HepG2 (cell line): ENCODE data around the gene NAV2. TPM values are rescaled to one million over a fixed set of nuclear protein-coding genes. Genes with fewer than 3 reads are reported as not detected.

Source experiments
- ATAD3A ChIP-seq: sonication (generic); formaldehyde crosslinking; IDR thresholded peaks from 2 replicates; pipeline ENCODE4 v1.4.0; 2020; ENCODE audit warnings: missing genetic modification reagents
- CEBPG ChIP-seq: IDR thresholded peaks from 2 replicates; pipeline ENCODE4 v1.6.1; 2016
- EEA1 ChIP-seq: sonication (generic); formaldehyde crosslinking; IDR thresholded peaks from 2 replicates; pipeline ENCODE4 v1.5.1; 2020; ENCODE audit warnings: mild to moderate bottlenecking, missing genetic modification reagents, borderline replicate concordance
- FOXA3 ChIP-seq: IDR thresholded peaks from 2 replicates; pipeline ENCODE4 v1.6.1; 2016; ENCODE audit warnings: missing genetic modification reagents, missing compliant biosample characterization
- GATAD2A ChIP-seq: IDR thresholded peaks from 2 replicates; pipeline ENCODE4 v1.6.1; 2016
- HMG20A ChIP-seq: IDR thresholded peaks from 2 replicates; pipeline ENCODE4 v1.6.1; 2016; ENCODE audit warnings: borderline replicate concordance
- IRF2 ChIP-seq: IDR thresholded peaks from 2 replicates; pipeline ENCODE4 v1.6.1; 2018; ENCODE audit warnings: missing genetic modification reagents, missing compliant biosample characterization
- ISL2 ChIP-seq: sonication (generic); formaldehyde crosslinking; IDR thresholded peaks from 2 replicates; pipeline ENCODE4 v1.5.0; 2020; ENCODE audit warnings: missing genetic modification reagents
- KAT7 ChIP-seq: IDR thresholded peaks from 2 replicates; pipeline ENCODE4 v1.6.1; 2018; ENCODE audit warnings: borderline replicate concordance, missing compliant biosample characterization
- NCOA2 ChIP-seq: sonication (generic); formaldehyde crosslinking; IDR thresholded peaks from 2 replicates; pipeline ENCODE4 v1.8.0; 2022; ENCODE audit warnings: inconsistent platforms
- NFKBIZ ChIP-seq: IDR thresholded peaks from 2 replicates; pipeline ENCODE4 v1.6.1; 2018; ENCODE audit warnings: missing genetic modification reagents, missing compliant biosample characterization
- PHF21A ChIP-seq: sonication (generic); formaldehyde crosslinking; IDR thresholded peaks from 2 replicates; pipeline ENCODE4 v1.5.0; 2020; ENCODE audit warnings: mild to moderate bottlenecking, missing genetic modification reagents
- PITX1 ChIP-seq: sonication (generic); formaldehyde crosslinking; IDR thresholded peaks from 2 replicates; pipeline ENCODE4 v1.5.1; 2020; ENCODE audit warnings: mild to moderate bottlenecking, missing genetic modification reagents
- PPARG ChIP-seq: conservative IDR thresholded peaks from 2 replicates; pipeline ENCODE4 v1.6.1; 2016; ENCODE audit warnings: missing biosample characterization, missing genetic modification reagents
- SAP130 ChIP-seq: IDR thresholded peaks from 2 replicates; pipeline ENCODE4 v1.6.1; 2016; ENCODE audit warnings: low read depth
- THAP11 ChIP-seq: IDR thresholded peaks from 2 replicates; pipeline ENCODE4 v1.6.1; 2016; ENCODE audit warnings: missing biosample characterization, missing genetic modification reagents
- ZBTB8A ChIP-seq: sonication (generic); formaldehyde crosslinking; IDR thresholded peaks from 2 replicates; pipeline ENCODE4 v1.4.0; 2020; ENCODE audit warnings: mild to moderate bottlenecking, low read depth, missing genetic modification reagents, borderline replicate concordance
- ZNF143 ChIP-seq: sonication (generic); formaldehyde crosslinking; IDR thresholded peaks from 2 replicates; pipeline ENCODE4 v1.4.0; 2020; ENCODE audit warnings: missing genetic modification reagents
- ZNF496 ChIP-seq: sonication (generic); formaldehyde crosslinking; IDR thresholded peaks from 2 replicates; pipeline ENCODE4 v1.8.1; 2023; ENCODE audit warnings: mild to moderate bottlenecking, moderate library complexity, missing genetic modification reagents; ENCODE audit not compliant: insufficient replicate concordance
- ZNF562 ChIP-seq: sonication (generic); formaldehyde crosslinking; IDR thresholded peaks from 2 replicates; pipeline ENCODE4 v1.8.0; 2022; ENCODE audit warnings: missing genetic modification reagents, borderline replicate concordance
- polyA plus RNA-seq, 8 experiments: library from polyadenylated mRNA; depleted of rRNA in 3 of 8; stranded (reverse) in 7 of 8; unstranded in 1 of 8; fragments of >200 nt; fragmentation: Illumina TruSeq in 4 of 8; extraction: Trizol in 4 of 8; gene quantifications; 2 replicates each; pipeline versions ENCODE4 v1.2.1 to v1.2.3, GENCODE V29; 2011 to 2016; ENCODE audit warnings: low read depth in 4 of 8, missing spikeins in 1 of 8, mixed read lengths in 1 of 8; ENCODE audit not compliant: insufficient read depth in 1 of 8
- total RNA-seq, 5 experiments: library from RNA; depleted of rRNA; stranded (reverse); fragments of >200 nt; fragmentation: Illumina TruSeq; extraction: Trizol; gene quantifications; 2 replicates each; pipeline ENCODE4 v1.2.3, GENCODE V29; 2016; ENCODE audit warnings: low read depth in 1 of 5
- TF ChIP-seq, protein P1 (sequence below): sonication (generic); formaldehyde crosslinking; IDR thresholded peaks from 2 replicates; pipeline ENCODE4 v1.4.0; 2020; ENCODE audit warnings: missing genetic modification reagents, borderline replicate concordance
- TF ChIP-seq, protein P2 (sequence below): IDR thresholded peaks from 2 replicates; pipeline ENCODE4 v1.4.0; 2020; ENCODE audit warnings: mild to moderate bottlenecking, missing genetic modification reagents
- TF ChIP-seq, protein P3 (sequence below): sonication (generic); formaldehyde crosslinking; IDR thresholded peaks from 2 replicates; pipeline ENCODE4 v1.9.0; 2021; ENCODE audit warnings: missing genetic modification reagents, borderline replicate concordance
- TF ChIP-seq, protein P4 (sequence below): sonication (generic); formaldehyde crosslinking; IDR thresholded peaks from 2 replicates; pipeline ENCODE4 v1.9.0; 2021; ENCODE audit warnings: missing genetic modification reagents, borderline replicate concordance

Gene NAV2
- total and polyA plus RNA-seq, 2 of the 13 experiments (the other 11 are each of a cell fraction or from before 2014, with no cell fraction given) = 9.3 to 34.6 TPM

DNA sequence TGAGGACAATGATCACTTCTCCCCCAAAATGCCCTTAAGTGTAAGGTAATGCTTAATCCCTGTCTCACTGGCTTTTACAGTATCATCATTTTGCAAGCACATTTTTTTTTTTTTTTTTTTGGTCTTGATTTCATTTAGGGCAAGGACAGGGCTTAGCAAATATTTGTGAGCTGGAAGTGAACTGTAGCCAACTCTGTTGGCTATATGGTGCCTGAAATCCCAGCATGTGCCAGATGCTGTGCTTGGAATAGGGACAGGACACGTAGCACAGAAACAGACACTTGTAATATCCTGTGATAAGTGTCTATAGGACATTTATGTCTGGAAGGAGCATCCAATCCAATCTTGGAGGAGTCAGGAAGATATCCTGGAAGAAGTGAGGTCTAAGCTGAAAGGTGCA lies 198.3 kb downstream of the NAV2 start (continued):
- TF ChIP-seq, protein P1, sequence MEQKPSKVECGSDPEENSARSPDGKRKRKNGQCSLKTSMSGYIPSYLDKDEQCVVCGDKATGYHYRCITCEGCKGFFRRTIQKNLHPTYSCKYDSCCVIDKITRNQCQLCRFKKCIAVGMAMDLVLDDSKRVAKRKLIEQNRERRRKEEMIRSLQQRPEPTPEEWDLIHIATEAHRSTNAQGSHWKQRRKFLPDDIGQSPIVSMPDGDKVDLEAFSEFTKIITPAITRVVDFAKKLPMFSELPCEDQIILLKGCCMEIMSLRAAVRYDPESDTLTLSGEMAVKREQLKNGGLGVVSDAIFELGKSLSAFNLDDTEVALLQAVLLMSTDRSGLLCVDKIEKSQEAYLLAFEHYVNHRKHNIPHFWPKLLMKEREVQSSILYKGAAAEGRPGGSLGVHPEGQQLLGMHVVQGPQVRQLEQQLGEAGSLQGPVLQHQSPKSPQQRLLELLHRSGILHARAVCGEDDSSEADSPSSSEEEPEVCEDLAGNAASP (CRISPR knock-in tag) = peak; percentile 27; the same call in 1 of the 2 replicates
- TF ChIP-seq, protein P2, sequence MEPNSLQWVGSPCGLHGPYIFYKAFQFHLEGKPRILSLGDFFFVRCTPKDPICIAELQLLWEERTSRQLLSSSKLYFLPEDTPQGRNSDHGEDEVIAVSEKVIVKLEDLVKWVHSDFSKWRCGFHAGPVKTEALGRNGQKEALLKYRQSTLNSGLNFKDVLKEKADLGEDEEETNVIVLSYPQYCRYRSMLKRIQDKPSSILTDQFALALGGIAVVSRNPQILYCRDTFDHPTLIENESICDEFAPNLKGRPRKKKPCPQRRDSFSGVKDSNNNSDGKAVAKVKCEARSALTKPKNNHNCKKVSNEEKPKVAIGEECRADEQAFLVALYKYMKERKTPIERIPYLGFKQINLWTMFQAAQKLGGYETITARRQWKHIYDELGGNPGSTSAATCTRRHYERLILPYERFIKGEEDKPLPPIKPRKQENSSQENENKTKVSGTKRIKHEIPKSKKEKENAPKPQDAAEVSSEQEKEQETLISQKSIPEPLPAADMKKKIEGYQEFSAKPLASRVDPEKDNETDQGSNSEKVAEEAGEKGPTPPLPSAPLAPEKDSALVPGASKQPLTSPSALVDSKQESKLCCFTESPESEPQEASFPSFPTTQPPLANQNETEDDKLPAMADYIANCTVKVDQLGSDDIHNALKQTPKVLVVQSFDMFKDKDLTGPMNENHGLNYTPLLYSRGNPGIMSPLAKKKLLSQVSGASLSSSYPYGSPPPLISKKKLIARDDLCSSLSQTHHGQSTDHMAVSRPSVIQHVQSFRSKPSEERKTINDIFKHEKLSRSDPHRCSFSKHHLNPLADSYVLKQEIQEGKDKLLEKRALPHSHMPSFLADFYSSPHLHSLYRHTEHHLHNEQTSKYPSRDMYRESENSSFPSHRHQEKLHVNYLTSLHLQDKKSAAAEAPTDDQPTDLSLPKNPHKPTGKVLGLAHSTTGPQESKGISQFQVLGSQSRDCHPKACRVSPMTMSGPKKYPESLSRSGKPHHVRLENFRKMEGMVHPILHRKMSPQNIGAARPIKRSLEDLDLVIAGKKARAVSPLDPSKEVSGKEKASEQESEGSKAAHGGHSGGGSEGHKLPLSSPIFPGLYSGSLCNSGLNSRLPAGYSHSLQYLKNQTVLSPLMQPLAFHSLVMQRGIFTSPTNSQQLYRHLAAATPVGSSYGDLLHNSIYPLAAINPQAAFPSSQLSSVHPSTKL (CRISPR knock-in tag) = peak; percentile 73
- TF ChIP-seq PITX1 (CRISPR knock-in tag) (peak; percentile 59; the same call in 1 of the 2 replicates), NFKBIZ (no peak), ZBTB8A (no peak), ZNF562 (no peak), ZNF496 (CRISPR knock-in tag) (no peak), GATAD2A (CRISPR knock-in tag) (peak; percentile 49; the same call in 1 of the 2 replicates), SAP130 (peak; percentile 35; the same call in 1 of the 2 replicates), HMG20A (peak; percentile 47; the same call in 1 of the 2 replicates), THAP11 (CRISPR knock-in tag) (no peak), PHF21A (CRISPR knock-in tag) (0 out of 2 replicates have a peak, but pooled peaks have one; percentile 27), ISL2 (peak; percentile 66; the same call in 1 of the 2 replicates), PPARG (CRISPR knock-in tag) (no peak), NCOA2 (CRISPR knock-in tag) (peak; percentile 60), EEA1 (CRISPR knock-in tag) (no peak), ATAD3A (CRISPR knock-in tag) (no peak), ZNF143 (CRISPR knock-in tag) (no peak), KAT7 (CRISPR knock-in tag) (no peak), CEBPG (peak; percentile 62; the same call in 1 of the 2 replicates), FOXA3 (CRISPR knock-in tag) (0 out of 2 replicates have a peak, but pooled peaks have one; percentile 32), IRF2 (CRISPR knock-in tag) (0 out of 2 replicates have a peak, but pooled peaks have one; percentile 26)
- TF ChIP-seq, protein P3, sequence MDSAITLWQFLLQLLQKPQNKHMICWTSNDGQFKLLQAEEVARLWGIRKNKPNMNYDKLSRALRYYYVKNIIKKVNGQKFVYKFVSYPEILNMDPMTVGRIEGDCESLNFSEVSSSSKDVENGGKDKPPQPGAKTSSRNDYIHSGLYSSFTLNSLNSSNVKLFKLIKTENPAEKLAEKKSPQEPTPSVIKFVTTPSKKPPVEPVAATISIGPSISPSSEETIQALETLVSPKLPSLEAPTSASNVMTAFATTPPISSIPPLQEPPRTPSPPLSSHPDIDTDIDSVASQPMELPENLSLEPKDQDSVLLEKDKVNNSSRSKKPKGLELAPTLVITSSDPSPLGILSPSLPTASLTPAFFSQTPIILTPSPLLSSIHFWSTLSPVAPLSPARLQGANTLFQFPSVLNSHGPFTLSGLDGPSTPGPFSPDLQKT (CRISPR knock-in tag) = no peak
- TF ChIP-seq, protein P4, sequence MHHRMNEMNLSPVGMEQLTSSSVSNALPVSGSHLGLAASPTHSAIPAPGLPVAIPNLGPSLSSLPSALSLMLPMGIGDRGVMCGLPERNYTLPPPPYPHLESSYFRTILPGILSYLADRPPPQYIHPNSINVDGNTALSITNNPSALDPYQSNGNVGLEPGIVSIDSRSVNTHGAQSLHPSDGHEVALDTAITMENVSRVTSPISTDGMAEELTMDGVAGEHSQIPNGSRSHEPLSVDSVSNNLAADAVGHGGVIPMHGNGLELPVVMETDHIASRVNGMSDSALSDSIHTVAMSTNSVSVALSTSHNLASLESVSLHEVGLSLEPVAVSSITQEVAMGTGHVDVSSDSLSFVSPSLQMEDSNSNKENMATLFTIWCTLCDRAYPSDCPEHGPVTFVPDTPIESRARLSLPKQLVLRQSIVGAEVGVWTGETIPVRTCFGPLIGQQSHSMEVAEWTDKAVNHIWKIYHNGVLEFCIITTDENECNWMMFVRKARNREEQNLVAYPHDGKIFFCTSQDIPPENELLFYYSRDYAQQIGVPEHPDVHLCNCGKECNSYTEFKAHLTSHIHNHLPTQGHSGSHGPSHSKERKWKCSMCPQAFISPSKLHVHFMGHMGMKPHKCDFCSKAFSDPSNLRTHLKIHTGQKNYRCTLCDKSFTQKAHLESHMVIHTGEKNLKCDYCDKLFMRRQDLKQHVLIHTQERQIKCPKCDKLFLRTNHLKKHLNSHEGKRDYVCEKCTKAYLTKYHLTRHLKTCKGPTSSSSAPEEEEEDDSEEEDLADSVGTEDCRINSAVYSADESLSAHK (CRISPR knock-in tag) = no peak
